CD14-positive monocyte (primary cell): Measurements from ENCODE around the gene ISX. TPM values are rescaled to one million over a fixed set of nuclear protein-coding genes. Genes with fewer than 3 reads are reported as not detected.

ENCODE experiments used
- DNase-seq, 3 donors: peaks; one replicate each; pipeline ENCODE4 v3.0.0-alpha.2; 2011 to 2022
- H2AFZ ChIP-seq: 2 replicates; pipeline ENCODE4 v1.6.0; 2012; ENCODE audit warnings: mild to moderate bottlenecking, low read depth, low read length, inconsistent platforms; ENCODE audit not compliant: insufficient read depth, poor library complexity, severe bottlenecking
- H3K27ac ChIP-seq, 2 donors: 1 replicate in 1 of 2; 2 replicates in 1 of 2; pipeline ENCODE4 v1.5.1; 2012 to 2013; ENCODE audit warnings: low read length in 2 of 2, control low read depth in 1 of 2, inconsistent platforms in 1 of 2, low read depth in 1 of 2, mild to moderate bottlenecking in 1 of 2
- H3K27me3 ChIP-seq, 2 donors: one replicate each; pipeline versions ENCODE4 v1.6.0 to v1.6.1; 2011 to 2013; ENCODE audit warnings: low read length in 2 of 2; ENCODE audit not compliant: control insufficient read depth in 2 of 2, insufficient read depth in 2 of 2
- H3K36me3 ChIP-seq, 2 donors: replicated peaks in 1 of 2; 1 replicate in 1 of 2; 2 replicates in 1 of 2; pipeline versions ENCODE4 v1.5.1 to v1.6.1; 2012 to 2013; ENCODE audit warnings: low read length in 2 of 2, control low read depth in 1 of 2, inconsistent platforms in 1 of 2, mild to moderate bottlenecking in 1 of 2; ENCODE audit not compliant: insufficient read depth in 2 of 2, control insufficient read depth in 1 of 2
- H3K4me1 ChIP-seq, 2 donors: 1 replicate in 1 of 2; 2 replicates in 1 of 2; pipeline versions ENCODE4 v1.5.1 to v1.6.1; 2012 to 2013; ENCODE audit warnings: low read length in 2 of 2, control low read depth in 1 of 2, inconsistent platforms in 1 of 2, mild to moderate bottlenecking in 1 of 2, moderate library complexity in 1 of 2; ENCODE audit not compliant: insufficient read depth in 2 of 2, control insufficient read depth in 1 of 2
- H3K4me2 ChIP-seq: replicated peaks from 2 replicates; pipeline ENCODE3; 2012; ENCODE audit warnings: low read length, moderate library complexity, mild to moderate bottlenecking; ENCODE audit not compliant: poor library complexity, severe bottlenecking; ENCODE audit errors: extremely low read depth
- H3K4me3 ChIP-seq, 3 experiments: fragments of 200-600 bp in 1 of 3; sonication (generic) in 1 of 3; replicated peaks in 1 of 3; 1 replicate in 2 of 3; 2 replicates in 1 of 3; pipeline ENCODE4 v1.5.1; 2011 to 2013; ENCODE audit warnings: low read length in 3 of 3, mild to moderate bottlenecking in 3 of 3, control low read depth in 2 of 3, low read depth in 2 of 3, inconsistent platforms in 1 of 3, moderate library complexity in 1 of 3
- H3K79me2 ChIP-seq: 2 replicates; pipeline ENCODE4 v1.6.0; 2012; ENCODE audit warnings: mild to moderate bottlenecking, control low read depth, inconsistent platforms, low read length, moderate library complexity; ENCODE audit not compliant: insufficient read depth
- H3K9ac ChIP-seq: 2 replicates; pipeline ENCODE4 v1.6.0; 2017; ENCODE audit warnings: low read length, mild to moderate bottlenecking; ENCODE audit not compliant: insufficient read depth, poor library complexity, severe bottlenecking
- H3K9me3 ChIP-seq, 2 donors: replicated peaks in 1 of 2; 1 replicate in 1 of 2; 2 replicates in 1 of 2; pipeline versions ENCODE4 v1.5.1 to v1.6.1; 2012 to 2013; ENCODE audit warnings: low read length in 2 of 2, control low read depth in 1 of 2; ENCODE audit not compliant: control insufficient read depth in 1 of 2, insufficient read depth in 1 of 2
- H4K20me1 ChIP-seq: 2 replicates; pipeline ENCODE4 v1.6.0; 2012; ENCODE audit warnings: mild to moderate bottlenecking, low read length, control low read depth, moderate library complexity; ENCODE audit not compliant: insufficient read depth
- H3K27ac Mint-ChIP-seq, 7 donors: one replicate each; pipeline ENCODE4 v1.8.0; 2020; ENCODE audit warnings: mild to moderate bottlenecking in 7 of 7, mixed read lengths in 7 of 7, moderate library complexity in 6 of 7, inconsistent platforms in 2 of 7
- H3K27me3 Mint-ChIP-seq, 3 donors: one replicate each; pipeline ENCODE4 v1.8.0; 2021 to 2022; ENCODE audit warnings: low read depth in 3 of 3, mild to moderate bottlenecking in 3 of 3, mixed read lengths in 3 of 3, moderate library complexity in 3 of 3, inconsistent platforms in 1 of 3
- H3K36me3 Mint-ChIP-seq, 2 donors: one replicate each; pipeline ENCODE4 v1.8.0; 2020; ENCODE audit warnings: mixed read lengths in 2 of 2, inconsistent platforms in 1 of 2, mild to moderate bottlenecking in 1 of 2
- H3K4me1 Mint-ChIP-seq: one replicate; pipeline ENCODE4 v1.8.0; 2020; ENCODE audit warnings: mild to moderate bottlenecking, mixed read lengths
- H3K4me3 Mint-ChIP-seq, 2 donors: one replicate each; pipeline ENCODE4 v1.8.0; 2020; ENCODE audit warnings: mild to moderate bottlenecking in 2 of 2, mixed read lengths in 2 of 2, moderate library complexity in 1 of 2
- H3K9me3 Mint-ChIP-seq, 7 donors: one replicate each; pipeline ENCODE4 v1.8.0; 2020 to 2022; ENCODE audit warnings: mixed read lengths in 7 of 7, mild to moderate bottlenecking in 6 of 7, moderate library complexity in 6 of 7, inconsistent platforms in 2 of 7
- WGBS: methylation state at CpG from one replicate; pipeline ENCODE4 v1.1.5; 2013; ENCODE audit warnings: missing lambda C conversion rate; ENCODE audit not compliant: insufficient coverage; 5-methylcytosine and 5-hydroxymethylcytosine counted together
- intact Hi-C, 2 donors: fragments of 100-400 bp; cut with micrococcal nuclease; formaldehyde crosslinking; loops; one replicate each; pipeline versions ENCODE4 v1.15.0 to v1.15.1; 2023
- polyA plus RNA-seq, 3 donors: library from polyadenylated mRNA; depleted of rRNA in 1 of 3; unstranded in 2 of 3; stranded (reverse) in 1 of 3; fragments of 300-500 nt in 2 of 3; fragments of >200 nt in 1 of 3; fragmentation: Illumina TruSeq in 2 of 3; gene quantifications; 1 replicate in 2 of 3; 2 replicates in 1 of 3; pipeline ENCODE4 v1.2.3, GENCODE V29; 2012 to 2021
- TF ChIP-seq, protein P1 (sequence below): fragments of 200-600 bp; IDR thresholded peaks from one replicate; pipeline ENCODE4 v1.8.0; 2022; ENCODE audit warnings: antibody characterized with exemption, mild to moderate bottlenecking

The ISX gene
- polyA plus RNA-seq, 3 donors = not detected

DNA sequence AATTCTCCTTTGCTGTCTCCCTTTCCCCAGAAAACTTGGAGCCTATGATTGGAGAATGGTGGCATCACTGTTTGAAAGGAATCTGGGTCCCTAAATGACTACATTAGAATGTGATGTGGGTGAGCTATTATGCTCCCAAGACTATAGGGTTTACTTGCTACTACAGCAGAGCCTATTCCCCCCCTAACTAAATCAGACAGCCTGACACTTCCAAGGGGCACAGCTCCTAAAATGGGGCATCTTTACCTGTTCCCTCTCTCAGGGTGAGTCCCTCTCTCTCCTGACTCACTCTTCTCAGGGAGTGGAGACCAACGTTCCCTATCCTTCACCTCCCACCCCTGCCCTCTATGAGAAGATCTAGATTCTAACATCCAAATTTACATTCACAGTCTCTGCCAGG, 775 bp upstream of the ISX start:
- H3K36me3 ChIP-seq = no peaks in the 10 kb centered on the region
- no peak overlapping the region for H3K4me2 ChIP-seq
- no peaks in the 10 kb centered on the region for H3K36me3 Mint-ChIP-seq
- intact Hi-C loops = no loop called here
- H3K27ac ChIP-seq = no peak overlapping the region
- no peak overlapping the region for H3K9ac ChIP-seq
- TF ChIP-seq, protein P1, sequence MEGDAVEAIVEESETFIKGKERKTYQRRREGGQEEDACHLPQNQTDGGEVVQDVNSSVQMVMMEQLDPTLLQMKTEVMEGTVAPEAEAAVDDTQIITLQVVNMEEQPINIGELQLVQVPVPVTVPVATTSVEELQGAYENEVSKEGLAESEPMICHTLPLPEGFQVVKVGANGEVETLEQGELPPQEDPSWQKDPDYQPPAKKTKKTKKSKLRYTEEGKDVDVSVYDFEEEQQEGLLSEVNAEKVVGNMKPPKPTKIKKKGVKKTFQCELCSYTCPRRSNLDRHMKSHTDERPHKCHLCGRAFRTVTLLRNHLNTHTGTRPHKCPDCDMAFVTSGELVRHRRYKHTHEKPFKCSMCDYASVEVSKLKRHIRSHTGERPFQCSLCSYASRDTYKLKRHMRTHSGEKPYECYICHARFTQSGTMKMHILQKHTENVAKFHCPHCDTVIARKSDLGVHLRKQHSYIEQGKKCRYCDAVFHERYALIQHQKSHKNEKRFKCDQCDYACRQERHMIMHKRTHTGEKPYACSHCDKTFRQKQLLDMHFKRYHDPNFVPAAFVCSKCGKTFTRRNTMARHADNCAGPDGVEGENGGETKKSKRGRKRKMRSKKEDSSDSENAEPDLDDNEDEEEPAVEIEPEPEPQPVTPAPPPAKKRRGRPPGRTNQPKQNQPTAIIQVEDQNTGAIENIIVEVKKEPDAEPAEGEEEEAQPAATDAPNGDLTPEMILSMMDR = no peak
- 92% methylated on average over 1 of the region's 1 CpG for WGBS
- H3K4me3 Mint-ChIP-seq = no peak overlapping the region
- H3K9me3 ChIP-seq = no peaks in the 10 kb centered on the region
- no peaks in the 10 kb centered on the region for H3K27me3 ChIP-seq
- H3K4me1 Mint-ChIP-seq = peaks cover 15% of the 10 kb centered on the region
- no peak for DNase-seq
- H3K4me3 ChIP-seq = no peak overlapping the region
- H2AFZ ChIP-seq = no peak overlapping the region
- H3K4me1 ChIP-seq = no peaks in the 10 kb centered on the region
- H4K20me1 ChIP-seq = no peaks in the 10 kb centered on the region
- H3K27me3 Mint-ChIP-seq = peaks cover 0 to 4% (median 2%) of the 10 kb centered on the region in 3 donors
- H3K27ac Mint-ChIP-seq = no peak overlapping the region
- H3K9me3 Mint-ChIP-seq = peaks cover 0 to 7% (median 3%) of the 10 kb centered on the region in 7 donors
- no peaks in the 10 kb centered on the region for H3K79me2 ChIP-seq

DNA sequence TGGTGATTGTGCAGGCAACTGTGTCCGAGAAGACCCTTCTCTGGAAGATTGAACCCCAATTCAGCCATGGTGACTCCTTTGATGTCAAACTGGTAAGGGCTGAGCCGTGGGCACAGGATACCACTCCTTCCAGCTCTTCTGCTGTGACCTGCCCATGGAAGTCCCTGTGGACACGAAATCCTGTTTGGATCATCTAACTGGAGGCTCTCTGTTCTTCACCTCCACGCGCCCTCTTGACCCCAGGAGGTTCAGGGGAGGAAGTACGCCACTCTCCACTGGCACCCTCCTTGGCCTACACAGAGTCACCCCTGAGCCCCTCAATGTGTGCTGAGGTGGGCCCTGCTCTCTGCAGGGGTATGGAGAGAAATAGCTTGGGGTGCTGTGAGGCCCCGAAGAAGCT, 810 bp downstream of the ISX start:
- WGBS = 100% methylated on average over 2 of the region's 7 CpGs

More for the DNA sequence above, 810 bp downstream of the ISX start:
- Histone ChIP-seq H3K36me3 (no peaks in the 10 kb centered on the region), H3K27ac (no peak overlapping the region), H2AFZ (no peak overlapping the region), H4K20me1 (no peaks in the 10 kb centered on the region), H3K4me1 (no peaks in the 10 kb centered on the region), H3K4me2 (no peak overlapping the region), H3K4me3 (no peak overlapping the region), H3K9ac (no peak overlapping the region), H3K79me2 (no peaks in the 10 kb centered on the region), H3K27me3 (no peaks in the 10 kb centered on the region), H3K9me3 (no peaks in the 10 kb centered on the region)
- intact Hi-C loops = no loop called here
- DNase-seq = no peak
- Mint-ChIP-seq H3K9me3 (peaks cover 0 to 8% (median 2%) of the 10 kb centered on the region in 7 donors), H3K4me3 (no peak overlapping the region), H3K27ac (no peak overlapping the region), H3K36me3 (no peaks in the 10 kb centered on the region), H3K4me1 (peaks cover 16% of the 10 kb centered on the region), H3K27me3 (peaks cover 0 to 4% (median 2%) of the 10 kb centered on the region in 3 donors)
- TF ChIP-seq, protein P1 = no peak
